ENCODE measurements around the gene ONECUT3.

ONECUT3 gene

DNA sequence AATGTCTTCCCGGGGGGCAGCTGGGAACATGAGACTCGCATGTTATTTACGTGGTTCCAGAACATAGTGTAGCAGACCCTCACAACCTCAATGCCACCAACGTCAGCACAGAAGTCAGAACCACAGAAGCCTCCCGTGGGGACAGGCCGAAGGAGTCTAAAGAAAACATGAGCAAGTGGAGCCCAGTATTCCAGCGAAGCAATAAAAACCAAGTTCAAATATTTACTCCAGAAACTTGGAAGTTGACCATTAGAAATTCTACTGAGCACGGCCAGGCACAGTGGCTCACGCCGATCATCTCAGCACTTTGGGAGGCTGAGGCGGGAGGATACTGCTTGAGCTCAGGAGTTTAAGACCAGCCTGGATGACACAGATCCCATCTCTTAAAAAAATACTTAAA is 76.7 kb downstream of the ONECUT3 start:
- no peaks in the 10 kb centered on the region for H3K9me3 ChIP-seq (ENCODE audit: control insufficient read depth, insufficient read depth, low read depth, low read length)
- ChIA-PET POLR2A (no interaction called here), CTCF (interaction anchor here (0.6 to 2.8 kb wide), 6 partner anchors 8 to 363 kb away, joined by 3 to 19 read pairs (median 4); no protein-coding TSS in a partner anchor)
- H3K36me3 ChIP-seq (ENCODE audit: control insufficient read depth in 2 of 2, insufficient read depth in 1 of 2, low read length in 2 of 2) = peaks cover 7 to 35% of the 10 kb centered on the region in 2 experiments; a peak in 2 of 3 replicates
- TF ChIP-seq ZNF510 (tag by site-specific recombination; IDR thresholded peaks at IDR 0.05; ENCODE audit: insufficient replicate concordance) (no peak), ZNF596 (tag by site-specific recombination; IDR thresholded peaks at IDR 0.05) (no peak), ZNF24 (tag by site-specific recombination; IDR thresholded peaks at IDR 0.05) (no peak), PRDM1 (tag by site-specific recombination; IDR thresholded peaks at IDR 0.05) (no peak), ZNF624 (tag by site-specific recombination; IDR thresholded peaks at IDR 0.05) (no peak), GLI4 (tag by site-specific recombination; IDR thresholded peaks at IDR 0.05) (no peak)
- no peak overlapping the region for H3K4me3 ChIP-seq (ENCODE audit: low read depth, low read length)
- H3K27ac ChIP-seq (ENCODE audit: extremely low read depth, low read depth, low read length) = no peak overlapping the region
- no peaks in the 10 kb centered on the region for H3K4me1 ChIP-seq (ENCODE audit: control insufficient read depth, insufficient read depth, low read length)

DNA sequence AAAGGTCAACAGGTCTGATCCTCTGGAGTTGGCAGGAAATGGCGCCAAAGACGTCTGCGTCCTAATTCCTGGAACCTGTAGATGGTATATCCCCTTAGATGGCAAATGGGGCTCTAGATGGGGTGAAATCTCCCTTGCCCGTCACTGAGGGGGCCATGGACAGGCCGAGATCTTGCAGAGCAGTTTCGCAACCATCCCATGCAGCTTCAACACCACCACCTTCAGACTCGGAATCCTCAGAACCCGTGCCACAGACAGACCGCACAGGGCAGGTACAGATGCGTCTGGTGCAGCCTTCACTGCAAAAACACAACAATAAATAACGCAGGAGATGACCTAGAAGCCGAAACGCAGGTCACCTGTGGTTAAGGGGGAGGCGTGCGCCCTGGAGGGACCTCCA is 77.3 kb downstream of the ONECUT3 start:
- no peaks in the 10 kb centered on the region for H3K9me3 ChIP-seq (ENCODE audit: control insufficient read depth, insufficient read depth, low read depth, low read length)
- TF ChIP-seq ZNF596 (tag by site-specific recombination; IDR thresholded peaks at IDR 0.05) (no peak), GLI2 (tag by site-specific recombination; IDR thresholded peaks at IDR 0.05; ENCODE audit: borderline replicate concordance, low read depth) (no peak), SP3 (tag by site-specific recombination; IDR thresholded peaks at IDR 0.05) (no peak), ZNF2 (tag by site-specific recombination; IDR thresholded peaks at IDR 0.05) (no peak), ZNF24 (tag by site-specific recombination; IDR thresholded peaks at IDR 0.05) (no peak), ZNF747 (tag by site-specific recombination; IDR thresholded peaks at IDR 0.05) (no peak), ZNF366 (tag by site-specific recombination; conservative IDR thresholded peaks at IDR 0.05) (no peak), HOXC10 (CRISPR knock-in tag; IDR thresholded peaks at IDR 0.05) (no peak), ZNF211 (tag by site-specific recombination; IDR thresholded peaks at IDR 0.05; ENCODE audit: low read depth) (no peak)
- TF ChIP-seq, protein P1, sequence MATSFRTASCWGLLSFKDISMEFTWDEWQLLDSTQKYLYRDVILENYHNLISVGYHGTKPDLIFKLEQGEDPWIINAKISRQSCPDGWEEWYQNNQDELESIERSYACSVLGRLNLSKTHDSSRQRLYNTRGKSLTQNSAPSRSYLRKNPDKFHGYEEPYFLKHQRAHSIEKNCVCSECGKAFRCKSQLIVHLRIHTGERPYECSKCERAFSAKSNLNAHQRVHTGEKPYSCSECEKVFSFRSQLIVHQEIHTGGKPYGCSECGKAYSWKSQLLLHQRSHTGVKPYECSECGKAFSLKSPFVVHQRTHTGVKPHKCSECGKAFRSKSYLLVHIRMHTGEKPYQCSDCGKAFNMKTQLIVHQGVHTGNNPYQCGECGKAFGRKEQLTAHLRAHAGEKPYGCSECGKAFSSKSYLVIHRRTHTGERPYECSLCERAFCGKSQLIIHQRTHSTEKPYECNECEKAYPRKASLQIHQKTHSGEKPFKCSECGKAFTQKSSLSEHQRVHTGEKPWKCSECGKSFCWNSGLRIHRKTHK (tag by site-specific recombination; IDR thresholded peaks at IDR 0.05) = no peak
- TF ChIP-seq, protein P2, sequence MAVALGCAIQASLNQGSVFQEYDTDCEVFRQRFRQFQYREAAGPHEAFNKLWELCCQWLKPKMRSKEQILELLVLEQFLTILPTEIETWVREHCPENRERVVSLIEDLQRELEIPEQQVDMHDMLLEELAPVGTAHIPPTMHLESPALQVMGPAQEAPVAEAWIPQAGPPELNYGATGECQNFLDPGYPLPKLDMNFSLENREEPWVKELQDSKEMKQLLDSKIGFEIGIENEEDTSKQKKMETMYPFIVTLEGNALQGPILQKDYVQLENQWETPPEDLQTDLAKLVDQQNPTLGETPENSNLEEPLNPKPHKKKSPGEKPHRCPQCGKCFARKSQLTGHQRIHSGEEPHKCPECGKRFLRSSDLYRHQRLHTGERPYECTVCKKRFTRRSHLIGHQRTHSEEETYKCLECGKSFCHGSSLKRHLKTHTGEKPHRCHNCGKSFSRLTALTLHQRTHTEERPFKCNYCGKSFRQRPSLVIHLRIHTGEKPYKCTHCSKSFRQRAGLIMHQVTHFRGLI (tag by site-specific recombination; IDR thresholded peaks at IDR 0.05) = no peak
- TF ChIP-seq, protein P3, sequence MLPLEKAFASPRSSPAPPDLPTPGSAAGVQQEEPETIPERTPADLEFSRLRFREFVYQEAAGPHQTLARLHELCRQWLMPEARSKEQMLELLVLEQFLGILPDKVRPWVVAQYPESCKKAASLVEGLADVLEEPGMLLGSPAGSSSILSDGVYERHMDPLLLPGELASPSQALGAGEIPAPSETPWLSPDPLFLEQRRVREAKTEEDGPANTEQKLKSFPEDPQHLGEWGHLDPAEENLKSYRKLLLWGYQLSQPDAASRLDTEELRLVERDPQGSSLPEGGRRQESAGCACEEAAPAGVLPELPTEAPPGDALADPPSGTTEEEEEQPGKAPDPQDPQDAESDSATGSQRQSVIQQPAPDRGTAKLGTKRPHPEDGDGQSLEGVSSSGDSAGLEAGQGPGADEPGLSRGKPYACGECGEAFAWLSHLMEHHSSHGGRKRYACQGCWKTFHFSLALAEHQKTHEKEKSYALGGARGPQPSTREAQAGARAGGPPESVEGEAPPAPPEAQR (tag by site-specific recombination; IDR thresholded peaks at IDR 0.05) = no peak
- TF ChIP-seq, protein P4, sequence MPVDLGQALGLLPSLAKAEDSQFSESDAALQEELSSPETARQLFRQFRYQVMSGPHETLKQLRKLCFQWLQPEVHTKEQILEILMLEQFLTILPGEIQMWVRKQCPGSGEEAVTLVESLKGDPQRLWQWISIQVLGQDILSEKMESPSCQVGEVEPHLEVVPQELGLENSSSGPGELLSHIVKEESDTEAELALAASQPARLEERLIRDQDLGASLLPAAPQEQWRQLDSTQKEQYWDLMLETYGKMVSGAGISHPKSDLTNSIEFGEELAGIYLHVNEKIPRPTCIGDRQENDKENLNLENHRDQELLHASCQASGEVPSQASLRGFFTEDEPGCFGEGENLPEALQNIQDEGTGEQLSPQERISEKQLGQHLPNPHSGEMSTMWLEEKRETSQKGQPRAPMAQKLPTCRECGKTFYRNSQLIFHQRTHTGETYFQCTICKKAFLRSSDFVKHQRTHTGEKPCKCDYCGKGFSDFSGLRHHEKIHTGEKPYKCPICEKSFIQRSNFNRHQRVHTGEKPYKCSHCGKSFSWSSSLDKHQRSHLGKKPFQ (tag by site-specific recombination; IDR thresholded peaks at IDR 0.05) = no peak
- H3K36me3 ChIP-seq (ENCODE audit: control insufficient read depth in 2 of 2, insufficient read depth in 1 of 2, low read length in 2 of 2) = peaks cover 1 to 34% of the 10 kb centered on the region in 2 experiments; a peak in 2 of 3 replicates
- ChIA-PET CTCF (interaction anchor here (0.8 to 2.8 kb wide), 5 partner anchors 7 to 364 kb away, joined by 3 to 19 read pairs (median 4); no protein-coding TSS in a partner anchor), POLR2A (no interaction called here)
- no peaks in the 10 kb centered on the region for H3K4me1 ChIP-seq (ENCODE audit: control insufficient read depth, insufficient read depth, low read length)
- H3K27ac ChIP-seq (ENCODE audit: extremely low read depth, low read depth, low read length) = no peak overlapping the region
- no peak overlapping the region for H3K4me3 ChIP-seq (ENCODE audit: low read depth, low read length)

Data from HEK293 (cell line).